ENCODE results near the gene DBNDD1.

Gene DBNDD1

GRCh38 chr16:90012991-90013745 lies 6.1 kb downstream of the DBNDD1 start:
- no peak for DNase-seq (ENCODE audit: low read depth)
- H3K4me3 ChIP-seq (ENCODE audit: low read depth, low read length) = no peak overlapping the region
- TF ChIP-seq MYC (IDR thresholded peaks at IDR 0.05; ENCODE audit: low read depth, low read length) (no peak), MAX (IDR thresholded peaks at IDR 0.05; ENCODE audit: low read depth, low read length) (no peak), POLR2A (IDR thresholded peaks at IDR 0.05; ENCODE audit: extremely low read depth, insufficient read length) (no peak), CTCF (IDR thresholded peaks at IDR 0.05; ENCODE audit: low read depth, low read length) (no peak)

GRCh38 chr16:90011908-90012501 lies 7.3 kb downstream of the DBNDD1 start:
- no peak for DNase-seq (ENCODE audit: low read depth)
- TF ChIP-seq MAX (IDR thresholded peaks at IDR 0.05; ENCODE audit: low read depth, low read length) = no peak
- H3K4me3 ChIP-seq (ENCODE audit: low read depth, low read length) = no peak overlapping the region

- no peak for DNase-seq (ENCODE audit: low read depth)
- TF ChIP-seq MYC (IDR thresholded peaks at IDR 0.05; ENCODE audit: low read depth, low read length) (no peak), CTCF (IDR thresholded peaks at IDR 0.05; ENCODE audit: low read depth, low read length) (no peak), MAX (IDR thresholded peaks at IDR 0.05; ENCODE audit: low read depth, low read length) (no peak), POLR2A (IDR thresholded peaks at IDR 0.05; ENCODE audit: extremely low read depth, insufficient read length) (no peak)
- H3K4me3 ChIP-seq (ENCODE audit: low read depth, low read length) = no peak overlapping the region
These were observed 7.8 kb downstream of the DBNDD1 start for GRCh38 chr16:90011508-90011819.

GRCh38 chr16:90010676-90011507 lies 8.4 kb downstream of the DBNDD1 start:
- TF ChIP-seq MYC (IDR thresholded peaks at IDR 0.05; ENCODE audit: low read depth, low read length) (no peak), MAX (IDR thresholded peaks at IDR 0.05; ENCODE audit: low read depth, low read length) (no peak), CTCF (IDR thresholded peaks at IDR 0.05; ENCODE audit: low read depth, low read length) (no peak), POLR2A (IDR thresholded peaks at IDR 0.05; ENCODE audit: extremely low read depth, insufficient read length) (no peak)
- no peak overlapping the region for H3K4me3 ChIP-seq (ENCODE audit: low read depth, low read length)
- no peak for DNase-seq (ENCODE audit: low read depth)

- peak overlapping the region; percentile 12 for H3K4me3 ChIP-seq (ENCODE audit: low read depth, low read length)
- no peak for DNase-seq (ENCODE audit: low read depth)
These were observed 9.9 kb downstream of the DBNDD1 start for GRCh38 chr16:90009172-90009899.

More at GRCh38 chr16:90009172-90009899, 9.9 kb downstream of the DBNDD1 start:
- no peak for TF ChIP-seq CTCF (IDR thresholded peaks at IDR 0.05; ENCODE audit: low read depth, low read length)

Measured in NB4 (cell line).